Endothelial cell of umbilical vein (primary cell): ENCODE measurements around the gene CFAP100. TPM values are rescaled to one million over a fixed set of nuclear protein-coding genes. Genes with fewer than 3 reads are reported as not detected.

Experiments
- BruUV-seq: library from RNA; stranded (reverse); fragments of 400-500 nt; replicated peaks from 2 replicates; lab custom pipeline; 2021; lab: Mats Ljungman, UMichigan
- CTCF ChIA-PET: fragments of 300-600, 350-600 bp; sonication (Branson Sonifier 250); formaldehyde crosslinking; loops from one replicate; lab custom pipeline; 2021; ENCODE audit warnings: antibody characterized with exemption, inconsistent platforms; lab: Charles Lee
- POLR2A ChIA-PET: fragments of 300-600, 350-600 bp; sonication (Branson Sonifier 250); formaldehyde crosslinking; loops from one replicate; lab custom pipeline; 2021; ENCODE audit warnings: antibody characterized with exemption, inconsistent platforms; lab: Charles Lee
- DNase-seq: peaks from one replicate; pipeline ENCODE4 v3.0.0-alpha.2; 2011; ENCODE audit warnings: low read depth, low spot score
- FAIRE-seq: peaks from 2 replicates; lab custom pipeline; 2011; peaks lifted over from hg19 to GRCh38; lab: Jason Lieb, UNC
- H2AFZ ChIP-seq: 2 replicates; pipeline ENCODE4 v1.6.0; 2012; ENCODE audit warnings: low read depth, low read length, control low read depth, inconsistent platforms
- H3K27ac ChIP-seq: 2 replicates; pipeline ENCODE4 v1.5.1; 2011; ENCODE audit warnings: low read depth, mild to moderate bottlenecking, control low read depth, low read length, moderate library complexity; ENCODE audit not compliant: insufficient read depth
- H3K27me3 ChIP-seq, 2 experiments: 2 replicates each; pipeline versions ENCODE4 v1.6.0 to v1.6.1; 2011; ENCODE audit warnings: low read length in 2 of 2, mixed read lengths in 1 of 2; ENCODE audit not compliant: control insufficient read depth in 2 of 2, insufficient read depth in 2 of 2
- H3K36me3 ChIP-seq, 2 experiments: 2 replicates in 1 of 2; 3 replicates in 1 of 2; pipeline ENCODE4 v1.5.1; 2011; ENCODE audit warnings: low read length in 2 of 2, mild to moderate bottlenecking in 1 of 2, moderate library complexity in 1 of 2; ENCODE audit not compliant: control insufficient read depth in 2 of 2, insufficient read depth in 2 of 2; ENCODE audit errors: extremely low read depth in 1 of 2
- H3K4me1 ChIP-seq: 3 replicates; pipeline ENCODE4 v1.5.1; 2011; ENCODE audit warnings: mild to moderate bottlenecking, low read length; ENCODE audit not compliant: control insufficient read depth, insufficient read depth; ENCODE audit errors: extremely low read depth
- H3K4me2 ChIP-seq: 2 replicates; pipeline ENCODE4 v1.6.1; 2011; ENCODE audit warnings: low read length, control low read depth, mixed read lengths; ENCODE audit not compliant: insufficient read depth
- H3K4me3 ChIP-seq, 3 experiments: fragments of 200-600 bp in 1 of 3; sonication (generic), shearing (Covaris generic) in 1 of 3; replicated peaks in 1 of 3; 2 replicates each; pipeline ENCODE4 v1.5.1; 2011 to 2016; ENCODE audit warnings: control low read depth in 3 of 3, low read length in 3 of 3, mild to moderate bottlenecking in 2 of 3, inconsistent platforms in 1 of 3, low read depth in 1 of 3, moderate library complexity in 1 of 3; ENCODE audit not compliant: insufficient read depth in 1 of 3
- H3K79me2 ChIP-seq: 2 replicates; pipeline ENCODE4 v1.6.0; 2012; ENCODE audit warnings: low read length, inconsistent platforms; ENCODE audit not compliant: control insufficient read depth, insufficient read depth
- H3K9ac ChIP-seq: replicated peaks from 2 replicates; pipeline ENCODE3; 2011; ENCODE audit warnings: low read length, control low read depth; ENCODE audit not compliant: insufficient read depth; ENCODE audit errors: extremely low read depth
- H3K9me1 ChIP-seq: replicated peaks from 3 replicates; pipeline ENCODE4 v1.6.0; 2011; ENCODE audit warnings: mild to moderate bottlenecking, low read length; ENCODE audit not compliant: control insufficient read depth, insufficient read depth; ENCODE audit errors: extremely low read depth
- H3K9me3 ChIP-seq: replicated peaks from 2 replicates; pipeline ENCODE4 v1.5.1; 2012; ENCODE audit warnings: low read length, inconsistent platforms; ENCODE audit not compliant: control insufficient read depth, insufficient read depth
- H4K20me1 ChIP-seq: replicated peaks from 2 replicates; pipeline ENCODE3; 2011; ENCODE audit warnings: mild to moderate bottlenecking, low read length; ENCODE audit not compliant: control insufficient read depth, insufficient read depth; ENCODE audit errors: extremely low read depth
- EZH2 ChIP-seq: IDR thresholded peaks from 2 replicates; pipeline ENCODE4 v1.6.1; 2012; ENCODE audit warnings: borderline replicate concordance, low read depth, mild to moderate bottlenecking, moderate library complexity, low read length, inconsistent platforms; ENCODE audit not compliant: severe bottlenecking
- FOS ChIP-seq: IDR thresholded peaks from 2 replicates; pipeline ENCODE4 v1.6.1; 2011; ENCODE audit warnings: mild to moderate bottlenecking, low read length, moderate library complexity, borderline replicate concordance; ENCODE audit not compliant: insufficient read depth
- GATA2 ChIP-seq: IDR thresholded peaks from 2 replicates; pipeline ENCODE4 v1.7.0; 2011; ENCODE audit warnings: low read depth, mild to moderate bottlenecking, moderate library complexity, mixed read lengths, low read length; ENCODE audit not compliant: insufficient read length, insufficient read depth
- JUN ChIP-seq: IDR thresholded peaks from 2 replicates; pipeline ENCODE4 v1.6.1; 2011; ENCODE audit warnings: borderline replicate concordance, low read depth; ENCODE audit not compliant: insufficient read length, insufficient read depth
- MYC ChIP-seq: IDR thresholded peaks from one replicate; pipeline ENCODE4 v1.6.1; 2011; ENCODE audit warnings: mild to moderate bottlenecking, low read depth, low read length
- POLR2A ChIP-seq: IDR thresholded peaks from 2 replicates; pipeline ENCODE4 v1.6.1; 2012; ENCODE audit warnings: low read depth, mild to moderate bottlenecking, control low read depth, low read length
- POLR2AphosphoS5 ChIP-seq: IDR thresholded peaks from 2 replicates; pipeline ENCODE4 v1.6.1; 2012; ENCODE audit warnings: low read depth, mild to moderate bottlenecking, control low read depth, low read length, moderate library complexity; ENCODE audit not compliant: insufficient read depth
- dilution Hi-C: fragments of 300-500 bp; cut with MboI; formaldehyde crosslinking; loops from one replicate; pipeline ENCODE4 v1.15.0; 2019; ENCODE audit warnings: low sequenced_read_pairs; ENCODE audit not compliant: extremely low pct_ligation_motif_present
- intact Hi-C: fragments of 100-400 bp; cut with micrococcal nuclease; formaldehyde crosslinking; loops from one replicate; pipeline ENCODE4 v1.10.0; 2022
- polyA plus RNA-seq, 4 experiments: library from polyadenylated mRNA; depleted of rRNA in 3 of 4; stranded (reverse) in 3 of 4; unstranded in 1 of 4; fragments of >200 nt; gene quantifications; 2 replicates each; pipeline versions ENCODE4 v1.2.1 to v1.2.3, GENCODE V29; 2011 to 2012; ENCODE audit warnings: missing spikeins in 1 of 4
- total RNA-seq: library from RNA; stranded (reverse); gene quantifications from 2 replicates; pipeline ENCODE4 v1.2.3, GENCODE V29; 2021
- TF ChIP-seq, protein P1 (sequence below), 2 donors: IDR thresholded peaks; 1 replicate in 1 of 2; 2 replicates in 1 of 2; pipeline ENCODE4 v1.5.1; 2011; ENCODE audit warnings: low read length in 2 of 2, mild to moderate bottlenecking in 2 of 2, moderate library complexity in 2 of 2, control low read depth in 1 of 2, inconsistent platforms in 1 of 2, low read depth in 1 of 2; ENCODE audit not compliant: insufficient read depth in 1 of 2; ENCODE audit errors: extremely low read depth in 1 of 2
- TF ChIP-seq, protein P2 (sequence below): IDR thresholded peaks from 2 replicates; pipeline ENCODE4 v1.6.1; 2011; ENCODE audit not compliant: insufficient read depth, insufficient read length

Gene CFAP100
- total and polyA plus RNA-seq, 2 donors (not counting 3 experiments of a cell fraction or from before 2014, with no cell fraction given), result not detected

DNA sequence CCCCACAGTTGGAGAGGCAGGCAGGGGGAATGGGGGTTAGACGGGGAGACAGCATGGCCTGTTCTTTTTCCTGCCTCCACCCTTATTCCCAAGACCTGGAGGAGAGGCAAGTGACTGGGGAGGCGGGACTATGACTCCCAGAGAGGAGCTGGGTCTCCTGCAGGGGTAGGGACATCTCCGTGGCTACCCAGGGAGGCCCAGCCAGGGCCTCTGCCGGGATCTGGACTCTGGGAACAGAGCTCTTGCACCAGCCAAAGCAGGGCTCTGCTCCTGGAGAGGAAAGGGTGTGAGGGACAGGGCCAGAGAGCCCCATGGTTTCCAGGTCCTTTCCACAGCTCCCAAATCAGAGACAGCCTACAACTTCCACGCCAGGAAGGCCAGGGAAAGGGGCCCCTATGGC lies 22.8 kb downstream of the CFAP100 start:
- no peaks in the 10 kb centered on the region for H3K79me2 ChIP-seq
- no peak overlapping the region for H2AFZ ChIP-seq
- H3K4me1 ChIP-seq, result no peaks in the 10 kb centered on the region
- POLR2A ChIA-PET, result no interaction called here
- no peak for TF ChIP-seq POLR2A
- TF ChIP-seq JUN, result no peak
- no peak for TF ChIP-seq POLR2AphosphoS5
- TF ChIP-seq FOS, result no peak
- TF ChIP-seq MYC, result no peak
- no peak for TF ChIP-seq GATA2
- TF ChIP-seq, protein P1, sequence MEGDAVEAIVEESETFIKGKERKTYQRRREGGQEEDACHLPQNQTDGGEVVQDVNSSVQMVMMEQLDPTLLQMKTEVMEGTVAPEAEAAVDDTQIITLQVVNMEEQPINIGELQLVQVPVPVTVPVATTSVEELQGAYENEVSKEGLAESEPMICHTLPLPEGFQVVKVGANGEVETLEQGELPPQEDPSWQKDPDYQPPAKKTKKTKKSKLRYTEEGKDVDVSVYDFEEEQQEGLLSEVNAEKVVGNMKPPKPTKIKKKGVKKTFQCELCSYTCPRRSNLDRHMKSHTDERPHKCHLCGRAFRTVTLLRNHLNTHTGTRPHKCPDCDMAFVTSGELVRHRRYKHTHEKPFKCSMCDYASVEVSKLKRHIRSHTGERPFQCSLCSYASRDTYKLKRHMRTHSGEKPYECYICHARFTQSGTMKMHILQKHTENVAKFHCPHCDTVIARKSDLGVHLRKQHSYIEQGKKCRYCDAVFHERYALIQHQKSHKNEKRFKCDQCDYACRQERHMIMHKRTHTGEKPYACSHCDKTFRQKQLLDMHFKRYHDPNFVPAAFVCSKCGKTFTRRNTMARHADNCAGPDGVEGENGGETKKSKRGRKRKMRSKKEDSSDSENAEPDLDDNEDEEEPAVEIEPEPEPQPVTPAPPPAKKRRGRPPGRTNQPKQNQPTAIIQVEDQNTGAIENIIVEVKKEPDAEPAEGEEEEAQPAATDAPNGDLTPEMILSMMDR (IDR thresholded peaks at IDR 0.05; ENCODE audit: extremely low read depth in 1 of 2, insufficient read depth in 1 of 2, low read depth in 1 of 2, low read length in 2 of 2), result no peak
- no peak for TF ChIP-seq EZH2
- TF ChIP-seq, protein P2, sequence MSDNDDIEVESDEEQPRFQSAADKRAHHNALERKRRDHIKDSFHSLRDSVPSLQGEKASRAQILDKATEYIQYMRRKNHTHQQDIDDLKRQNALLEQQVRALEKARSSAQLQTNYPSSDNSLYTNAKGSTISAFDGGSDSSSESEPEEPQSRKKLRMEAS, result no peak
- H3K4me2 ChIP-seq, result no peak overlapping the region
- H3K27ac ChIP-seq, result no peak overlapping the region
- H3K27me3 ChIP-seq, result peaks cover 0 to under 1% of the 10 kb centered on the region in 2 experiments
- H3K9me3 ChIP-seq, result no peaks in the 10 kb centered on the region
- H3K36me3 ChIP-seq, result no peaks in the 10 kb centered on the region
- FAIRE-seq, result no peak
- H3K9me1 ChIP-seq, result no peaks in the 10 kb centered on the region
- H4K20me1 ChIP-seq, result no peaks in the 10 kb centered on the region
- dilution Hi-C loops (no loop called here), intact Hi-C loops (no loop called here)
- no peak overlapping the region for H3K9ac ChIP-seq
- H3K4me3 ChIP-seq, result no peak overlapping the region
- DNase-seq, result no peak
- CTCF ChIA-PET, result no interaction called here
- BruUV-seq, result no TSS peak
